AG09319 (cell line): ENCODE measurements around the gene D2HGDH.

Source experiments
- DNase-seq: peaks from one replicate; pipeline ENCODE4 v3.0.0-alpha.2; 2010; ENCODE audit warnings: low read depth; ENCODE audit errors: extremely low read depth
- CTCF ChIP-seq: IDR thresholded peaks from 2 replicates; pipeline ENCODE4 v1.5.1; 2011; ENCODE audit warnings: low read depth, mild to moderate bottlenecking, inconsistent platforms, low read length, moderate library complexity

D2HGDH gene

GRCh38 chr2:241743620-241744019 lies 9.2 kb downstream of the D2HGDH start:
- TF ChIP-seq CTCF = no peak
- no peak for DNase-seq

- no peak for TF ChIP-seq CTCF
- no peak for DNase-seq
Observed at GRCh38 chr2:241744028-241744754, 9.8 kb downstream of the D2HGDH start.

- DNase-seq = no peak
- no peak for TF ChIP-seq CTCF
Observed at GRCh38 chr2:241745276-241745675, 10.8 kb downstream of the D2HGDH start.

GRCh38 chr2:241746084-241746483 lies 11.7 kb downstream of the D2HGDH start:
- no peak for DNase-seq
- TF ChIP-seq CTCF = no peak

GRCh38 chr2:241748468-241749256 lies 14.2 kb downstream of the D2HGDH start:
- DNase-seq = no peak

GRCh38 chr2:241750076-241750840 lies 15.8 kb downstream of the D2HGDH start:
- TF ChIP-seq CTCF = no peak
- DNase-seq = no peak

More at GRCh38 chr2:241748468-241749256, 14.2 kb downstream of the D2HGDH start:
- TF ChIP-seq CTCF = no peak

- TF ChIP-seq CTCF = no peak
- no peak for DNase-seq
Observed at GRCh38 chr2:241751152-241751551, 16.7 kb downstream of the D2HGDH start.
